Immature natural killer cell (primary cell): ENCODE data around the gene CELF4. TPM values are rescaled to one million over a fixed set of nuclear protein-coding genes. Genes with fewer than 3 reads are reported as not detected.
A peak's percentile ranks its signal among the peaks of the same experiment; 100 is the strongest.

Experiments used
- DNase-seq, 3 donors: peaks; one replicate each; pipeline ENCODE4 v3.0.0; 2022; ENCODE audit warnings: mixed read lengths in 1 of 3
- H3K27ac Mint-ChIP-seq, 6 donors: one replicate each; pipeline ENCODE4 v1.8.0; 2020; ENCODE audit warnings: mixed read lengths in 6 of 6, mild to moderate bottlenecking in 5 of 6, inconsistent platforms in 4 of 6, moderate library complexity in 3 of 6
- H3K27me3 Mint-ChIP-seq, 3 donors: one replicate each; pipeline ENCODE4 v1.8.0; 2020 to 2021; ENCODE audit warnings: low read depth in 3 of 3, mild to moderate bottlenecking in 3 of 3, mixed read lengths in 3 of 3, moderate library complexity in 3 of 3, inconsistent platforms in 1 of 3
- H3K36me3 Mint-ChIP-seq, 3 donors: one replicate each; pipeline ENCODE4 v1.8.0; 2020; ENCODE audit warnings: mixed read lengths in 3 of 3, inconsistent platforms in 2 of 3, mild to moderate bottlenecking in 2 of 3
- H3K4me1 Mint-ChIP-seq, 2 donors: one replicate each; pipeline ENCODE4 v1.8.0; 2020; ENCODE audit warnings: inconsistent platforms in 2 of 2, mild to moderate bottlenecking in 2 of 2, mixed read lengths in 2 of 2, moderate library complexity in 1 of 2
- H3K4me3 Mint-ChIP-seq, 5 donors: one replicate each; pipeline ENCODE4 v1.8.0; 2020; ENCODE audit warnings: mild to moderate bottlenecking in 5 of 5, mixed read lengths in 5 of 5, inconsistent platforms in 3 of 5, moderate library complexity in 3 of 5
- H3K9me3 Mint-ChIP-seq, 6 donors: one replicate each; pipeline ENCODE4 v1.8.0; 2020; ENCODE audit warnings: mild to moderate bottlenecking in 6 of 6, mixed read lengths in 6 of 6, inconsistent platforms in 4 of 6, moderate library complexity in 3 of 6
- polyA plus RNA-seq, 3 donors: library from polyadenylated mRNA; unstranded; fragments of 300-500 nt; fragmentation: Illumina TruSeq; gene quantifications; one replicate each; pipeline ENCODE4 v1.2.3, GENCODE V29; 2021

CELF4 gene
- polyA plus RNA-seq, 3 donors from 2014 or later: 0.07 to 0.13 TPM; not detected in 1

GRCh38 chr18:37584952-37585695 is 19.5 kb upstream of the CELF4 start:
- peaks cover 0 to 11% (median 3%) of the 10 kb centered on the region in 6 donors for H3K9me3 Mint-ChIP-seq
- H3K4me1 Mint-ChIP-seq: no peaks in the 10 kb centered on the region
- H3K27ac Mint-ChIP-seq: no peak overlapping the region
- DNase-seq: no peak
- peaks cover 0 to 2% (median 2%) of the 10 kb centered on the region in 3 donors for H3K27me3 Mint-ChIP-seq
- no peak overlapping the region for H3K4me3 Mint-ChIP-seq
- H3K36me3 Mint-ChIP-seq: no peaks in the 10 kb centered on the region

DNA sequence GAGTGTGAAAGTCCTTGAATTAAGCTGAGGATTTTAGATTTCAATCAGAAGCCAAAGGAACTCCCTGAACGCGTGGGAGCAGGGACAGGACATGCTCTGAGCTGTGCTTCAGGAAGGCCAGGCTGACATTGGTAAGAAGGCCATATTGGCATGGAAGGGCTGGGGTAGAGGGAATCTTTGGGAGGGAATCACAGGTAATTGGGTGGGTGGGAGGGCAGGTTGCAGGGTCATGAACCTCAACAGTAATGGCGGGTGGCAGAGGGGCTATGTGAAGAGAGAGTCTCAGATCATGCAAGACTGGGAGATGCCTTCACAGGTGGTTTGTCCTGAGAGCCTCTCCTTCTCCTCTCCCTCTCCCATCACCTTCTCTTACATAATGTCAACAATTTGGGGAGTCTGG is 18.6 kb upstream of the CELF4 start:
- H3K4me3 Mint-ChIP-seq: no peak overlapping the region
- no peaks in the 10 kb centered on the region for H3K4me1 Mint-ChIP-seq
- H3K9me3 Mint-ChIP-seq: peaks cover 0 to 11% (median 3%) of the 10 kb centered on the region in 6 donors
- H3K27me3 Mint-ChIP-seq: peaks cover 2 to 4% (median 3%) of the 10 kb centered on the region in 3 donors
- no peak overlapping the region for H3K27ac Mint-ChIP-seq
- H3K36me3 Mint-ChIP-seq: no peaks in the 10 kb centered on the region
- DNase-seq: no peak

DNA sequence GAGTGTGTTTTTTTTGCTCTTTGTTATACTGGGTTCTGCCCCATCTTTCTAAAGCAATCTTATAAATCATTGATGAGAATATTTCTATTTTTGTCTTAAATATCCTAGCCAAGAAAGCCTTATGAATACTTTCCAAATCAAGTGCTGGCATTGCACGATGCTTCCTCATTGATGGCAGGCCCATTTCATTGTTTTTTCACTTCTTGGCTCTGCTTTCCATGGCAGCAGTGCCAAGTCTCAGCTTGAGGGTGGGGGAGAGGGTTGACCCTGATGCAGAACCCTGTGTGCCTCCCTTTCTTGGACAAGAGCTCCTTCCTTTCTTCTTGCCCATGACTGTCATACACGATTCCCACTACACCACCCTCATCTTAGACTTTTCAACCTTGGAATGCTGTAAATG is 16.7 kb upstream of the CELF4 start:
- H3K36me3 Mint-ChIP-seq: no peaks in the 10 kb centered on the region
- H3K27me3 Mint-ChIP-seq: peaks cover 2 to 8% (median 5%) of the 10 kb centered on the region in 3 donors
- no peaks in the 10 kb centered on the region for H3K4me1 Mint-ChIP-seq
- H3K27ac Mint-ChIP-seq: no peak overlapping the region
- no peak for DNase-seq
- no peak overlapping the region for H3K4me3 Mint-ChIP-seq
- peaks cover 0 to 11% (median 2%) of the 10 kb centered on the region in 6 donors for H3K9me3 Mint-ChIP-seq

DNA sequence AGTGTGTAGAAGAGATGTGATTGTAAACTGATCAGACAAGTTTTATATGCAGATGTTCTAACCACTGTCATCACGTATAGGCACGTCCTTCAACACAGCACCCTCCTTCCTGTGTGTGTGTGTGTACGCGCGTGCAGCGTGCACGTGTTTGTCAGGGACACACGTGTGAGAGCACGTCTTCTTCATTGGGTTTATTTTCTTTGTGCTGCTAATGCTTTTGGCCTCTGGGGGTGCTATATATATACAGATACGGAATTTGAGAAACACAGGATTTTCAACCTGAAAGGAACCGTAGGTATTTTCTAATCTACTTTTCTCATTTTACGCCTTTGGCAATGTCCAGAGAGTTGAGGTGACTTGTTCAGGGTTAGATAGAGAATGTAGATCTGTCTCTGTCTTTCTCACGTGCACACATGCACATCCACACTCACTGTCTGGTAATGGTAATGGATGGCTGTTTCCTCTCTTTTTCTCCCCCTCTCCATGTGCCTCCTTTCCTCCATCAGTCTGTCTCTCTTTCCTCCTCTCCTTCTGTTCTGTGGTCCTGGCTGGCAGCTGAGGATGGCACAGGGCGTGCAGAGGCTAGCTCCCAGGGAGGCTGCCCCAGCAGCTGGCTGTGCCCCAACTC is 13.4 kb upstream of the CELF4 start:
- DNase-seq: no peak
- Mint-ChIP-seq H3K9me3 (peaks cover 0 to 15% (median 0%) of the 10 kb centered on the region in 6 donors), H3K27me3 (peaks cover 2 to 8% (median 5%) of the 10 kb centered on the region in 3 donors), H3K27ac (no peak overlapping the region), H3K4me1 (no peaks in the 10 kb centered on the region), H3K4me3 (no peak overlapping the region), H3K36me3 (no peaks in the 10 kb centered on the region)

DNA sequence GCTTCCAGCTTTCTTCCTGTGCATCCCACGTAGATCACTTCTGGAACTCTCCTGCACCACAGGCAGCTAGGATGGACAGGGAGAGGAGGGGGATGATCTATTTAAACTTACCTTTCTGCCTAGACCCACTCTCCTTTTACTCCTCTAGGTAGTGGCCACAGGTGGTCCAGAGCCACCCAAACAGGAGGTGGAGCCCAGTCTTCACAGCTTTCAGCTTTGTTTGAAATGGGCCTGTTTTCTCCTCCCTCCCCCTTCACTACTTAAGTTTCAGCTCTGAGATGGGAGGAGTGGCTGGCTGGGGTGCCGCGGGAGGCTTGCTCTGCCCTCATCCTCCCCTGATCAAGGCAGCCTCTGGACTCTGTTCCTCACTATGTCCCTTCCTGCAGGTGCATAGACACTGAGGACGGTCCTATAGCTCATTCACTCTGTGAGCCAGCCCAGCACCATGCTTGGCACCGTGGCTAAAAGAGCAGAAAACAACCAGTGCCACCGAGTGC is 12.6 kb upstream of the CELF4 start:
- no peak for DNase-seq
- H3K27me3 Mint-ChIP-seq: peaks cover 2 to 8% (median 5%) of the 10 kb centered on the region in 3 donors
- H3K4me1 Mint-ChIP-seq: no peaks in the 10 kb centered on the region
- no peak overlapping the region for H3K27ac Mint-ChIP-seq
- H3K4me3 Mint-ChIP-seq: no peak overlapping the region
- H3K36me3 Mint-ChIP-seq: no peaks in the 10 kb centered on the region
- H3K9me3 Mint-ChIP-seq: peaks cover 0 to 9% (median 0%) of the 10 kb centered on the region in 6 donors

DNA sequence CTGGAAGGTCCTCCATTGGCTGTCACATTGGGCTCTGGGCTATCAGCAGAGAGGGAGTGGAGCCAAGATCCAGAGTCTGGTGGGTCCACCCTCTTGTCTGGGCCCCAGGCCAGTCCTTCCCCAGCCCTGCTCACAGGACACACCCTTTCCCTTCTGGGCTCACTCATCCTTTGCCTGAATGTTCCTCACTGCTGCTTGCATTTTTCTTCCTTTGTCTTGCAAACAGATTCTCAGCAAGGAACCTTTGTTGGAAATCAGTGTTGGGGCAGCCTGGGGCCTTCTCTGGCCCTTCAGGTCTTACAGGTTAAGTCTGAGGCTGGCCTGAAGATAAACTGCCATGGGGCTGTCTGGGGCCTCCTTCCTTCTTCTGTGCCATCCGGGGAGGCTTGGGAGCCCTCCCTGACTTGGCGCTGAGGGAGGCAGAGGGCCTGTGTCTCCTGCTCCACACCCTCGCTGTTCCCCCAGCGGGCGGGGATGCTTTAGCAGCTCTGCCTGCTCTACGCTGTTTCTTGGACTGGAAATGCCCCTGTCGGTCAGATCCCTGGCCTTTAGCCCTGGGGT is 11.5 kb upstream of the CELF4 start:
- Mint-ChIP-seq H3K4me3 (no peak overlapping the region), H3K27me3 (peaks cover 2 to 8% (median 8%) of the 10 kb centered on the region in 3 donors), H3K4me1 (no peaks in the 10 kb centered on the region), H3K36me3 (no peaks in the 10 kb centered on the region), H3K9me3 (peaks cover 0 to 11% (median 0%) of the 10 kb centered on the region in 6 donors), H3K27ac (no peak overlapping the region)
- DNase-seq: no peak

GRCh38 chr18:37575646-37576045 is 10.0 kb upstream of the CELF4 start:
- H3K27me3 Mint-ChIP-seq: peaks cover 2 to 8% (median 6%) of the 10 kb centered on the region in 3 donors
- no peak for DNase-seq
- H3K4me3 Mint-ChIP-seq: no peak overlapping the region
- H3K36me3 Mint-ChIP-seq: no peaks in the 10 kb centered on the region
- no peak overlapping the region for H3K27ac Mint-ChIP-seq
- peaks cover 0 to 7% (median 0%) of the 10 kb centered on the region in 6 donors for H3K9me3 Mint-ChIP-seq
- no peaks in the 10 kb centered on the region for H3K4me1 Mint-ChIP-seq

- Mint-ChIP-seq H3K4me3 (no peak overlapping the region), H3K4me1 (no peaks in the 10 kb centered on the region), H3K27ac (no peak overlapping the region), H3K27me3 (peaks cover 5 to 7% (median 6%) of the 10 kb centered on the region in 3 donors), H3K36me3 (no peaks in the 10 kb centered on the region), H3K9me3 (peaks cover 0 to 7% (median 0%) of the 10 kb centered on the region in 6 donors)
- DNase-seq: no peak
Measured at GRCh38 chr18:37574113-37574512, 8.5 kb upstream of the CELF4 start.

DNA sequence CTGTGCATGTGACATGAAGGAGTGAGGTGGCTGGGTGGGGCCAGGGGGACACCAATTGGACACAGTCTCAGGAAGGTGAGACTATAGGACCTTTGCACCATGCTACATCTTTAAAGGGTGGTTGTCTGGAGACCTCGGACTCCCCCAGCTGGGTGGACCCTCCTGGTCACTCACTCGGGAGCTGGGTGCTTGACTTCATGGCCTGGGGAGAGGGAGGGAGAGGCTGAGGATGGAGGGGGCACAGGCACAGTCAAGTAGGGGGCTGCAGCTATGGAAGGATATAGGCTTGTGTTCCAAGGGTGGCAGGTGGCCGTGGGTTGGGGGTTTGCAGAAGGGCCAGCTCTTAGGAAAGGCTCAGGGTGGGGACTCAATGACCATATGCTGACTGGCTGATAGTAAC is 7.1 kb upstream of the CELF4 start:
- Mint-ChIP-seq H3K4me1 (peaks cover 4 to 5% of the 10 kb centered on the region in 2 donors), H3K27me3 (peaks cover 10 to 15% (median 11%) of the 10 kb centered on the region in 3 donors), H3K27ac (no peak overlapping the region), H3K36me3 (peaks cover 0 to 3% (median 0%) of the 10 kb centered on the region in 3 donors), H3K4me3 (no peak overlapping the region), H3K9me3 (peaks cover 0 to 7% (median under 1%) of the 10 kb centered on the region in 6 donors)
- no peak for DNase-seq

DNA sequence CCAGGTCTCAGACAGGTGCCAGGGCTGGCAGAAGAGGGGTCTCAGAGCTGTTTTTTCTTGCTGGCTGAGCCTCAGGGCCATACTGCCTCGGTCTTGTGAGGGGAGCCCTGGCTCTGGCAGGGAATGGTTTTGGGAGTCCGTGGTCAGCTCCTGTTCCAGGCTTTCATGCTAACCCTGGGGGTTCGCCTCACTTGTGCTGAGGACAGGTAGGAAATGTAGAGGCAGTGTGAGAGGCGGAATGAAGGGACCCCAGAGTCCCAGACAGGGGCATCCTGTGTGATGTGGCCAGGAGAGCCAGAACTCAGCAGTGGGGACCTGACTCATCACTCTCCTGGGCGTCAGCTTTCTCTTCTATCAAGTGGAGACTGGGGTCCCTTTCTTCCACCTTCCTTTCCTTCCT is 5.7 kb upstream of the CELF4 start:
- Mint-ChIP-seq H3K9me3 (peaks cover 0 to 7% (median under 1%) of the 10 kb centered on the region in 6 donors), H3K4me1 (peaks cover 6 to 11% of the 10 kb centered on the region in 2 donors), H3K4me3 (no peak overlapping the region), H3K27me3 (peaks cover 10 to 18% (median 12%) of the 10 kb centered on the region in 3 donors), H3K27ac (no peak overlapping the region), H3K36me3 (peaks cover 0 to 3% (median 0%) of the 10 kb centered on the region in 3 donors)
- no peak for DNase-seq

DNA sequence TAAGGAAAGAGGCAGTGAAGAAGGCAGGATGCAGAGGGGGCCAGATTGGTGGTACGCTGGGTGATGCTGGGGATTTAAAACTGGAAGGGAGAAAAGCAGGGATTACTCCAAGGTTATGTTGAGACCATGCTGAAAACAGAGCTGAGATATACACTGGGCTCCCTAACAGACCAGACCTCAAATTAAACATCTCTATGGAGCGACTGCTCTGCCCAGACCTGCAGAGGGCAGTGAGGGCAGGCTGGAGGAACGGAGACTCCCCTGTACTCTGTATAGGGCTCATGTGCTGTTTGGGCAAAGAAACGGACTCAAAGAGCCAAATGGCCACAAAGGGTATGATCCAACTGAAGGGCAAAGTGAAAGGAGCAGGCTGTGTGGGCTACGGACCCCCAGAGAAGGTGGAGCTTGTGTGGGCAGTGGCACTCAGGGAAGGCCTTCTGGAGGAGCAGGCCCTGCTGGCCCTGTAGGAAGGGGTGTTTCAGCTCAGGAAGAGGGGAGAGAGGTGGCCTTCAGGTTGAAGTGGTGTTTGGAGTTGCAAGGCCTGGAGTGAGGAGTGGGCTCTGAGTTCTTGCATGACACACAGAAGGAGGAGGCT is 4.8 kb upstream of the CELF4 start:
- DNase-seq: no peak
- peaks cover 8 to 13% of the 10 kb centered on the region in 2 donors for H3K4me1 Mint-ChIP-seq
- H3K36me3 Mint-ChIP-seq: peaks cover 0 to 3% (median 2%) of the 10 kb centered on the region in 3 donors
- H3K4me3 Mint-ChIP-seq: no peak overlapping the region
- H3K9me3 Mint-ChIP-seq: peaks cover 0 to 7% (median 3%) of the 10 kb centered on the region in 6 donors
- H3K27me3 Mint-ChIP-seq: peaks cover 10 to 23% (median 15%) of the 10 kb centered on the region in 3 donors
- H3K27ac Mint-ChIP-seq: no peak overlapping the region

DNA sequence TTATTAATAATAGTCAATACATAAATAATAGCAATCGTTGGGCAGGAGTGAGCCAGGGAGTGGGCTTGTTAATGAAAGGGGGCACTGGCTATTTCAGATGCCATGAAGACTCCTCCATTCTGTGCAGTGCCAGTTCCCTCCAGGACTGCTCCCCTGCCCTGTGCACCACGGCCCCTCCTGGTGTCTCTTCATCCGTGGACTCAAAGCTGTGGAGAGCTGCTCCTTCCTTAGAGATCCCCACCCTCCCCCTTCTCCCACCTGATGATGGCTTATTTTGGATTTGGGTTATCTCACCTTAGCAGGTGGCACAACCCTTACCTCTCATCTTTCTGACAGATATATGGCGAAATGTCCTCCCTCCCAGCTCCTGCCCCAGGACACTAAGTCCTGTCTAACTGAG is 3.1 kb upstream of the CELF4 start:
- H3K36me3 Mint-ChIP-seq: peaks cover 0 to 4% (median 3%) of the 10 kb centered on the region in 3 donors
- peak overlapping the region in 4 of 5 donors; percentile 2 to 36 (median 21) for H3K4me3 Mint-ChIP-seq
- no peak overlapping the region for H3K27ac Mint-ChIP-seq
- peaks cover 11 to 13% of the 10 kb centered on the region in 2 donors for H3K4me1 Mint-ChIP-seq
- no peak for DNase-seq
- peaks cover 0 to 15% (median 4%) of the 10 kb centered on the region in 6 donors for H3K9me3 Mint-ChIP-seq
- H3K27me3 Mint-ChIP-seq: peaks cover 12 to 35% (median 20%) of the 10 kb centered on the region in 3 donors

DNA sequence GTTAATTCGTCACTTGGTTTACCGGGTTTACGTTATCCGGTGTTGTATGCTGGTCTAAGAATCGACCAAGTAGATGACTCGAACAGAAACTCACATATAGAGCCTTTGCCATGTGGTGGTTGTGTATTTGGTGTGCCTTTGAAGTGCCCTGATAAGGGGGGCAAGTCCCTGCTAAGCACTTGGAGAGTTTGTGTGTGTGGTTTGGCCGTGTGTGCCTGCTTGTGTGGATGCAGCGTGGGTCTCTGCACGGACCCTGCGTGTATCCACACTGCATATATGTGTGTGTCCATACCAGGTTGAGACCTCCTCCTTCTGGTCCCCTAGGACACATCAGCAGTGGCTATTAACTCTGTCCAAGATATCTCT is 2.4 kb upstream of the CELF4 start:
- Mint-ChIP-seq H3K27ac (no peak overlapping the region), H3K27me3 (peaks cover 14 to 35% (median 20%) of the 10 kb centered on the region in 3 donors), H3K4me3 (peak overlapping the region; percentile 15 to 64 (median 50)), H3K4me1 (peaks cover 11 to 13% of the 10 kb centered on the region in 2 donors), H3K9me3 (peaks cover 0 to 16% (median 5%) of the 10 kb centered on the region in 6 donors), H3K36me3 (peaks cover 0 to 4% (median 3%) of the 10 kb centered on the region in 3 donors)
- DNase-seq: no peak
